22Rv1 (cell line): ENCODE results near the gene GLUD1.
"Not testable (repeated sequence)": the region's sequence is repeated elsewhere in the genome, so short reads cannot be mapped to it uniquely, and the experiment has no call there.

Experiments used
- ZFX ChIP-seq: fragments of 450-650 bp; IDR thresholded peaks from 2 replicates; pipeline ENCODE4 v1.6.1; 2017; ENCODE audit warnings: antibody characterized with exemption, borderline replicate concordance
- TF ChIP-seq, protein P1 (sequence below): fragments of 450-650 bp; IDR thresholded peaks from 2 replicates; pipeline ENCODE4 v1.5.1; 2017; ENCODE audit warnings: mild to moderate bottlenecking

GRCh38 chr10:87026747-87027508, 67.7 kb downstream of the GLUD1 start:
- TF ChIP-seq, protein P1, sequence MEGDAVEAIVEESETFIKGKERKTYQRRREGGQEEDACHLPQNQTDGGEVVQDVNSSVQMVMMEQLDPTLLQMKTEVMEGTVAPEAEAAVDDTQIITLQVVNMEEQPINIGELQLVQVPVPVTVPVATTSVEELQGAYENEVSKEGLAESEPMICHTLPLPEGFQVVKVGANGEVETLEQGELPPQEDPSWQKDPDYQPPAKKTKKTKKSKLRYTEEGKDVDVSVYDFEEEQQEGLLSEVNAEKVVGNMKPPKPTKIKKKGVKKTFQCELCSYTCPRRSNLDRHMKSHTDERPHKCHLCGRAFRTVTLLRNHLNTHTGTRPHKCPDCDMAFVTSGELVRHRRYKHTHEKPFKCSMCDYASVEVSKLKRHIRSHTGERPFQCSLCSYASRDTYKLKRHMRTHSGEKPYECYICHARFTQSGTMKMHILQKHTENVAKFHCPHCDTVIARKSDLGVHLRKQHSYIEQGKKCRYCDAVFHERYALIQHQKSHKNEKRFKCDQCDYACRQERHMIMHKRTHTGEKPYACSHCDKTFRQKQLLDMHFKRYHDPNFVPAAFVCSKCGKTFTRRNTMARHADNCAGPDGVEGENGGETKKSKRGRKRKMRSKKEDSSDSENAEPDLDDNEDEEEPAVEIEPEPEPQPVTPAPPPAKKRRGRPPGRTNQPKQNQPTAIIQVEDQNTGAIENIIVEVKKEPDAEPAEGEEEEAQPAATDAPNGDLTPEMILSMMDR, result not testable (repeated sequence)
- not testable (repeated sequence) for TF ChIP-seq ZFX
